K562 (cell line): ENCODE data around the gene GRIPAP1. TPM values are rescaled to one million over a fixed set of nuclear protein-coding genes. Genes with fewer than 3 reads are reported as not detected.

Experiments
- NELFE ChIP-seq: IDR thresholded peaks from 2 replicates; pipeline ENCODE4 v1.6.1; 2011; ENCODE audit warnings: mild to moderate bottlenecking; ENCODE audit not compliant: insufficient read depth, insufficient read length
- ZBTB17 ChIP-seq: fragments of 450-650 bp; formaldehyde crosslinking; IDR thresholded peaks from 2 replicates; pipeline ENCODE4 v1.4.0; 2020; ENCODE audit warnings: mild to moderate bottlenecking
- polyA plus RNA-seq, 8 experiments: library from polyadenylated mRNA; depleted of rRNA in 4 of 8; stranded (reverse) in 5 of 8; unstranded in 3 of 8; fragments of >200 nt; fragmentation: Nextera tagmentation in 2 of 8; fragmentation: Illumina TruSeq in 1 of 8; extraction: Ambion mirVana in 2 of 8; extraction: Trizol in 1 of 8; gene quantifications; 2 replicates each; pipeline versions ENCODE4 v1.2.1 to v1.2.3, GENCODE V29; 2011 to 2014; ENCODE audit warnings: inconsistent platforms in 1 of 8, missing spikeins in 1 of 8
- total RNA-seq, 7 experiments: library from RNA; depleted of rRNA in 6 of 7; stranded (reverse); fragments of >200 nt in 6 of 7; fragmentation: Illumina TruSeq in 2 of 7; extraction: Trizol in 2 of 7; gene quantifications; 2 replicates each; pipeline versions ENCODE4 v1.2.1 to v1.2.3, GENCODE V29; 2011 to 2021; ENCODE audit warnings: low replicate concordance in 1 of 7
- TF ChIP-seq, protein P1 (sequence below), 2 experiments: fragments of 450-650 bp; formaldehyde crosslinking in 1 of 2; IDR thresholded peaks; 2 replicates each; pipeline versions ENCODE4 v1.4.0 to v1.6.1; 2014 to 2020; ENCODE audit warnings: mild to moderate bottlenecking in 2 of 2, borderline replicate concordance in 1 of 2, low read depth in 1 of 2

The GRIPAP1 gene
- total and polyA plus RNA-seq, 9 of the 15 experiments (the other 6 are each of a cell fraction or from before 2014, with no cell fraction given), result 4.1 to 41.6 (median 24.0) TPM

DNA sequence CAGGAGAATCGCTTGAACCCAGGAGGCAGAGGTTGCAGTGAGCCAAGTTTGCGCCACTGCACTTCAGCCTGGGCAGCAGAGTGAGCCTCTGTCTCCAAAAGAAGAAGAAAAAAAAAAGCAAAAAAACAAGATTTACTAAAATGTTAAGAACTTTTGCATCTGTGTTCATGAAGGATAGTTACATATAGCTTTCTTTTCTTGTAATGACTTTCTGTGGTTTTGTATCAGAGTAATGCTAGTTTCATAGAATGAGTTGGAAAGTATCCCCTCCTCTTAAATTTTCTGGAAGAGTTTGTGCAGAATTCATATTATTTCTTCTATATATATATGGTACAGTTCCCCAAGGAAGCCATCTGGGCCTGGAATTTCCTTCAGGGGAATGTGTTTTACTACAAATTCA, 17.0 kb upstream of the GRIPAP1 start (continued):
- TF ChIP-seq, protein P1, sequence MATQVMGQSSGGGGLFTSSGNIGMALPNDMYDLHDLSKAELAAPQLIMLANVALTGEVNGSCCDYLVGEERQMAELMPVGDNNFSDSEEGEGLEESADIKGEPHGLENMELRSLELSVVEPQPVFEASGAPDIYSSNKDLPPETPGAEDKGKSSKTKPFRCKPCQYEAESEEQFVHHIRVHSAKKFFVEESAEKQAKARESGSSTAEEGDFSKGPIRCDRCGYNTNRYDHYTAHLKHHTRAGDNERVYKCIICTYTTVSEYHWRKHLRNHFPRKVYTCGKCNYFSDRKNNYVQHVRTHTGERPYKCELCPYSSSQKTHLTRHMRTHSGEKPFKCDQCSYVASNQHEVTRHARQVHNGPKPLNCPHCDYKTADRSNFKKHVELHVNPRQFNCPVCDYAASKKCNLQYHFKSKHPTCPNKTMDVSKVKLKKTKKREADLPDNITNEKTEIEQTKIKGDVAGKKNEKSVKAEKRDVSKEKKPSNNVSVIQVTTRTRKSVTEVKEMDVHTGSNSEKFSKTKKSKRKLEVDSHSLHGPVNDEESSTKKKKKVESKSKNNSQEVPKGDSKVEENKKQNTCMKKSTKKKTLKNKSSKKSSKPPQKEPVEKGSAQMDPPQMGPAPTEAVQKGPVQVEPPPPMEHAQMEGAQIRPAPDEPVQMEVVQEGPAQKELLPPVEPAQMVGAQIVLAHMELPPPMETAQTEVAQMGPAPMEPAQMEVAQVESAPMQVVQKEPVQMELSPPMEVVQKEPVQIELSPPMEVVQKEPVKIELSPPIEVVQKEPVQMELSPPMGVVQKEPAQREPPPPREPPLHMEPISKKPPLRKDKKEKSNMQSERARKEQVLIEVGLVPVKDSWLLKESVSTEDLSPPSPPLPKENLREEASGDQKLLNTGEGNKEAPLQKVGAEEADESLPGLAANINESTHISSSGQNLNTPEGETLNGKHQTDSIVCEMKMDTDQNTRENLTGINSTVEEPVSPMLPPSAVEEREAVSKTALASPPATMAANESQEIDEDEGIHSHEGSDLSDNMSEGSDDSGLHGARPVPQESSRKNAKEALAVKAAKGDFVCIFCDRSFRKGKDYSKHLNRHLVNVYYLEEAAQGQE (IDR thresholded peaks at IDR 0.05; ENCODE audit: borderline replicate concordance), result no peak
- TF ChIP-seq, protein P1 (CRISPR knock-in tag; IDR thresholded peaks at IDR 0.05; ENCODE audit: low read depth), result no peak
- TF ChIP-seq ZBTB17 (CRISPR knock-in tag), result no peak
- TF ChIP-seq NELFE, result no peak
